Measurements from ENCODE around the gene SLC6A16.
"Not testable (repeated sequence)": the region's sequence is repeated elsewhere in the genome, so short reads cannot be mapped to it uniquely, and the experiment has no call there.

The SLC6A16 gene

DNA sequence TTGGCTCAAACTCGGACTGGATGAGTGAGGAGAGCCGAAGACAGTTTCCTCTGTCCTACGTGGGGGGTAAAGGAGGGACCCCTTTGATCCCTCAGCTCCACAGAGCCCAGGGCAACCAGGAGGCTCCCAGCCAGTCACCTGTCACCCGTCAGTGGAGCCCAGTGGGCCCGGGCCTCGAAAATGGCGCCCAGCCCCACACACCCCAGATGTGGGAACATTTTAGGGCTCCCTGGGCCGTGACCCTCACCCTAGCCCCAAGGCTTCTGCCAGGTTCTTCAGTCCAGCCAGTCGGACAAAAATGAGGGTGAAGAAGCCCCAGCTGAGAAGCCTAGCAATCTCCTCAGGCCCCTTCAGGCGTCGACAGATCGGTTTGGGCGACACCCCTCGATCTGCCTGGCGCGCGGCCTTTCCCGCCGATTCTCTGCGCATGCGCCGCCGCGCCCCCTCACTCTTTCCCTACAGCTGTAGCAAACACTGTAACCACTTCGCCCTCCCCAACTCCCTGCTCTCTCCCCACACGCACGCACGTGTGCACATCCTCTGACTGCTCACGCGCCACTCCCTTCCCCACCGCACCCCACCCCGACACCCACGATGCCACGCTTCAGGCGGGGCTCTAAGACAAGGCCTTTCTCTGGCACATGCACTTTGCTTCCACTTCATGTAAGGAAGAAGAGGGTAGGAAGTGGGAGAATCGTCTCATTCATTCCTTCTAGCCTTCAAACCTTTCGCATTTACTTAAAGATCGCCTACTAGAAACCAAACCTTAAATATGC, at the start of gene SLC6A16:
Gene SLC6A16, minus strand, starts transcription at position 391 of the 776 bp plus-strand sequence. CDS start 13,844 bp downstream, outside the sequence.
- Histone ChIP-seq H3K4me3 (ENCODE audit: low read depth in 1 of 2, low read length in 2 of 2) (no peak within 1 kb of the TSS), H3K4me1 (ENCODE audit: control insufficient read depth in 1 of 2, insufficient read depth in 2 of 2, low read length in 2 of 2) (no peaks in the 10 kb centered on the region)

DNA sequence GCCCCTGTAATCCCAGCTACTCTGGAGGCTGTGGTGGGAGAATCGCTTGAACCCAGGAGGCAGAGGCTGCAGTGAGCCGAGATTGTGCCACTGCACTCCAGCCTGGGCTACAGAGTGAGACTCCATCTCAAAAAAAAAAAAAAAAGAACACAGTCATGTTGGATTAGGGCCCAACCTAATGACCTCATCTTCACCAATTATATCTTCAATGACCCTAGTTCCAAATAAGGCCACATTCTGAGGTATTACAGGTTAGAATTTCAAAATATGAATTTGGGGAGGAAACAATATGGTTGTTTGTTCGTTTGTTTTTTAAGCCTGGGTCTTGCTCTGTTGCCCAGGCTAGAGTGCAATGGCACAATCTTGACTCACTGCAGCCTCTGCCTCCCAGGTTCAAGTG, 48.2 kb upstream of the SLC6A16 start:
- H3K9me3 ChIP-seq (ENCODE audit: control insufficient read depth in 1 of 2, low read length in 2 of 2); H3K4me3 ChIP-seq (ENCODE audit: low read depth in 1 of 2, low read length in 2 of 2); H3K27me3 ChIP-seq (ENCODE audit: low read depth, low read length); H3K36me3 ChIP-seq (ENCODE audit: control insufficient read depth in 1 of 2, insufficient read depth in 2 of 2, low read length in 2 of 2); H3K4me1 ChIP-seq (ENCODE audit: control insufficient read depth in 1 of 2, insufficient read depth in 2 of 2, low read length in 2 of 2); H3K27ac ChIP-seq (ENCODE audit: low read length): not testable (repeated sequence)

More for the DNA sequence above, at the start of gene SLC6A16:
- H3K36me3 ChIP-seq (ENCODE audit: control insufficient read depth in 1 of 2, insufficient read depth in 2 of 2, low read length in 2 of 2): peaks cover 0 to 4% of the 10 kb centered on the region in 2 donors
- peaks cover 0 to 15% of the 10 kb centered on the region in 2 donors for H3K9me3 ChIP-seq (ENCODE audit: control insufficient read depth in 1 of 2, low read length in 2 of 2)
- no peak within 1 kb of the TSS for H3K27ac ChIP-seq (ENCODE audit: low read length)
- no peaks in the 10 kb centered on the region for H3K27me3 ChIP-seq (ENCODE audit: low read depth, low read length)

DNA sequence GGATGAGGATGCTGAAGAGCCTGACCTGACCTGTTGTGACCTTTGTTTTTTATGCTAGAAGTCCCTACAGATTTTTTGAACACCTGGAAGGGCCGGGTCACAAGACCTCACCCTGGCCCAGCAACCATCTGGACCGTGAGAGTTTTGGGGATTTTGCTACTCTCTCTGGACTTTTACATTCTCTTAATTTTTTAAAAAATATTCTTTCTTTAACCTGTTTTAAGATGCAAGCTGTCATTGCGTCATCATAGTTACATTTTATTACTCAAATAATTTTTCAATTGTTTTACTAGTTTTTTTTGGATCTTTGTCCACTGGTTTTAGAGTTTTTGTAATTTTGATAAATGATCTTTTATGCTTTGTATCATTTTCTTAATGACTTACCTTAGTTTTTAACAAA, 46.2 kb upstream of the SLC6A16 start:
- no peak overlapping the region for H3K4me3 ChIP-seq (ENCODE audit: low read depth in 1 of 2, low read length in 2 of 2)
- no peaks in the 10 kb centered on the region for H3K4me1 ChIP-seq (ENCODE audit: control insufficient read depth in 1 of 2, insufficient read depth in 2 of 2, low read length in 2 of 2)

DNA sequence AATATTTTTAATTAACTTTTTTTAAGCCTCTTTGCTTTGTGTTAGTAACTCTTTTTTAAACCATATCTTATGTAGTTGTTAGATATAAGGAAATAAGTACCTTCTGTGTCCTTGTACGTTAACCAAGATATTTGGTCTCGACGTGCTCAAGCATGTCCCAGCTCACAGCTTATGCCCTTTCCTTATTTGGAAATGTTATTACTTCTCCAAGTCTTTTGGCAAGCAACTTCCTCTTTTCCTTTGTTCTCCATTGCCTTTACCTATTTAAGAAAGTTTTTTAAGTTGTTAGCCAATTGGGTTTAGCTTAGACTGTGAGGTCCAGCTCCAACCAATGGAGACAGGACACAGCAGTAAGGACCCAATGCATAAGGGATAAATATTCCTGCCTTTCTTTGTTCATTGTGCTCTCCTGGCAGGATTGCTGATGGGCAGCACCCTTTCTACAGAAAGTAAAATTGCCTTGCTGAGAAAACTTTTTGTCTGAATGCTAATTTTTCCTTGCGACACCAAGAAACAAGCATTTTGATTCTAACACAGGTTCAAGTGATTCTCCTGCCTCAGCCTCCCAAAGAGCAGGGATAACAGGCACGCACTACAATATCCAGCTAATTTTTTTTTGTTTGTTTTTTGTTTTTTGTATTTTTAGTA, 43.8 kb upstream of the SLC6A16 start:
- Histone ChIP-seq H3K27me3 (ENCODE audit: low read depth, low read length) (no peaks in the 10 kb centered on the region), H3K9me3 (ENCODE audit: control insufficient read depth in 1 of 2, low read length in 2 of 2) (peaks cover 0 to 7% of the 10 kb centered on the region in 2 donors), H3K4me3 (ENCODE audit: low read depth in 1 of 2, low read length in 2 of 2) (no peak overlapping the region), H3K27ac (ENCODE audit: low read length) (no peak overlapping the region), H3K4me1 (ENCODE audit: control insufficient read depth in 1 of 2, insufficient read depth in 2 of 2, low read length in 2 of 2) (no peaks in the 10 kb centered on the region), H3K36me3 (ENCODE audit: control insufficient read depth in 1 of 2, insufficient read depth in 2 of 2, low read length in 2 of 2) (no peaks in the 10 kb centered on the region)

More for the DNA sequence above, 46.2 kb upstream of the SLC6A16 start:
- no peaks in the 10 kb centered on the region for H3K27me3 ChIP-seq (ENCODE audit: low read depth, low read length)
- peaks cover 0 to 7% of the 10 kb centered on the region in 2 donors for H3K9me3 ChIP-seq (ENCODE audit: control insufficient read depth in 1 of 2, low read length in 2 of 2)
- H3K27ac ChIP-seq (ENCODE audit: low read length): no peak overlapping the region
- H3K36me3 ChIP-seq (ENCODE audit: control insufficient read depth in 1 of 2, insufficient read depth in 2 of 2, low read length in 2 of 2): no peaks in the 10 kb centered on the region

DNA sequence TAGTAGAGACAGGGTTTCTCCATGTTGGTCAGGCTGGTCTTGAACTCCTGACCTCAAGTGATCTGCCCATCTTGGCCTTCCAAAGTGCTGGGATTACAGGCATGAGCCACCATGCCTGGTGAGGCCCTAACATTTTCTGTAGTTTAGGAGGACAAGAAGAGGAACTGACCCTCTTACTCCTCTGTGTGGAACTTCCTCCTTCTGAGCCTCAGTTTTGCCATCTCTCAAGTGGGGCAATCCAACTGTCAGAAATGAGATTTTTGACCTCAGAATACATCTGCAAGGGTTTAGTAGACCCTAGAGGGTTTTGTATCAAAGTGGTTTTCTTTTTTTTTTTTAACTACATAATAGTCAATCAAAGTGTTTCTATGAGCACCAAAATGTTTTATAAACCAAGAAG, 41.1 kb upstream of the SLC6A16 start:
- H3K4me1 ChIP-seq (ENCODE audit: control insufficient read depth in 1 of 2, insufficient read depth in 2 of 2, low read length in 2 of 2): peaks cover 0 to 7% of the 10 kb centered on the region in 2 donors
- H3K4me3 ChIP-seq (ENCODE audit: low read depth in 1 of 2, low read length in 2 of 2): no peak overlapping the region
- H3K36me3 ChIP-seq (ENCODE audit: control insufficient read depth in 1 of 2, insufficient read depth in 2 of 2, low read length in 2 of 2): no peaks in the 10 kb centered on the region
- peaks cover 0 to 7% of the 10 kb centered on the region in 2 donors for H3K9me3 ChIP-seq (ENCODE audit: control insufficient read depth in 1 of 2, low read length in 2 of 2)
- H3K27me3 ChIP-seq (ENCODE audit: low read depth, low read length): no peaks in the 10 kb centered on the region
- no peak overlapping the region for H3K27ac ChIP-seq (ENCODE audit: low read length)

DNA sequence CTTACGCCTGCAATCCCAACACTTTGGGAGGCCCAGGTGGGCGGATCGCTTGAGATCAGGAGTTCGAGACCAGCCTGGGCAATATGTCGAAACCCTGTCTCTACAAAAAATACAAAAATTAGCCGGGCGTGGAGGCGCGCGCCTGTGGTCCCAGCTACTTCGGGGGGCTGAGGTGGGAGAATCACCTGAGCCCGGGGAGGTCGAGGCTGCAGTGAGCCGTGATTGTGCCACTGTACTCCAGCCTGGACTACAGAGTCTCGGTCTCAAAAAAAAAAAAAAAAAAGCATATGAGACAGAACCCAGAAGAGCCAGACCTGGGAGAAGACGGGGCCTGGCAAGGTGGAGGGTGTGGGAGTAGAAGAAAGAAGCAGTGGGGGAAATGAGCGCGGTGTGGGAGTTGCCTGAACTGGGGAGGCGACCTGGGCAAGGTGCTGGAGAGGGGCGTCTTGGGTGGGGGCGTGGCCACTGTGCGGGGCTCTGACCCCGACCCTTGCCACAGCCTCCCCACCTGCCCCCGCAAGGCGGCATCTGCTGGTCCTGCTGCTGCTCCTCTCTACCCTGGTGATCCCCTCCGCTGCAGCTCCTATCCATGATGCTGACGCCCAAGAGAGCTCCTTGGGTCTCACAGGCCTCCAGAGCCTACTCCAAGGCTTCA, 39.2 kb upstream of the SLC6A16 start:
- Histone ChIP-seq H3K27ac (ENCODE audit: low read length) (no peak overlapping the region), H3K36me3 (ENCODE audit: control insufficient read depth in 1 of 2, insufficient read depth in 2 of 2, low read length in 2 of 2) (peaks cover 0 to 4% of the 10 kb centered on the region in 2 donors), H3K4me1 (ENCODE audit: control insufficient read depth in 1 of 2, insufficient read depth in 2 of 2, low read length in 2 of 2) (peaks cover 0 to 13% of the 10 kb centered on the region in 2 donors), H3K27me3 (ENCODE audit: low read depth, low read length) (no peaks in the 10 kb centered on the region), H3K9me3 (ENCODE audit: control insufficient read depth in 1 of 2, low read length in 2 of 2) (peaks cover 0 to 3% of the 10 kb centered on the region in 2 donors), H3K4me3 (ENCODE audit: low read depth in 1 of 2, low read length in 2 of 2) (peak overlapping the region in 1 of 2 donors; percentile 80)

DNA sequence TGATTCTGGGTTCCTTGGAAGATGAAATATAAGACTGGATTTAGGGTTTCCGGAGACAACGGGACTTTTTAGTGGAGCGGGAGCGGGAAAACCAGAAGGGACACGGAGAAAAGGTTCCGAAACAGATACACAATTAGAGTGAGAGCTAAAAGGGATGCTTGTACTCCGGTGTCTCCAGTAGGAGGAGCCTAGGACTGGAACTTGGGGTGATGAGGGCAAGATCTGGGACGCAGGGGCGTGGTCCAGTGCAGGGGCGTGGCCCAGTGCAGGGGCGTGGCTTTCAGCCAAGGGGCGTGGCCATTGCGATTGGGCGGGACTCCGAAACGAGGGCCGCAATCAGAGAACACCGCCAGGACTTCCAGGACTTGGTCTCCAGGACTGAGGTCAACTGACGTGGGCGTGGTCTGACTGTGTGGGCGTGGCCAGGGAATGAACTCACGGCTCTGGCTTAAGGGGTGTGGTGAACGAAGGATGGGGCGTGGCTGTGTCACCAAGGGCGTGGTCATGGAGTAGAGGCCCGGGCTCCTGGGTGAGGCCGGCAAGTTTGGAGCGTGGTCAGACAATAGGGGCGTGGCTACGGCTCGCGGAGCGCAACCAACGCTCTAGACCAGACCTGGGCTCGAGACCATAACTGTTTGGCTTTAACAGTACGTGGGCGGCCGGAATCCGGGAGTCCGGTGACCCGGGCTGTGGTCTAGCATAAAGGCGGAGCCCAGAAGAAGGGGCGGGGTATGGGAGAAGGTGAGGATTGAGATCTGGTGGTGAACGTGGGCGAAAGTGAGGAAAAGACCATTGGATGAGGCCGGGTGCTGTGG, 38.5 kb upstream of the SLC6A16 start, which contains the start of gene DKKL1:
Gene DKKL1, plus strand, starts transcription at position 610 of the 815 bp plus-strand sequence. Its CDS starts 122 bp downstream, at position 732.
- Histone ChIP-seq H3K9me3 (ENCODE audit: control insufficient read depth in 1 of 2, low read length in 2 of 2) (no peaks in the 10 kb centered on the region), H3K27ac (ENCODE audit: low read length) (peak within 1 kb of the TSS; percentile 58), H3K4me3 (ENCODE audit: low read depth in 1 of 2, low read length in 2 of 2) (peak within 1 kb of the TSS; percentile 70 to 80), H3K27me3 (ENCODE audit: low read depth, low read length) (no peaks in the 10 kb centered on the region), H3K4me1 (ENCODE audit: control insufficient read depth in 1 of 2, insufficient read depth in 2 of 2, low read length in 2 of 2) (peaks cover 0 to 13% of the 10 kb centered on the region in 2 donors), H3K36me3 (ENCODE audit: control insufficient read depth in 1 of 2, insufficient read depth in 2 of 2, low read length in 2 of 2) (peaks cover 0 to 4% of the 10 kb centered on the region in 2 donors)

DNA sequence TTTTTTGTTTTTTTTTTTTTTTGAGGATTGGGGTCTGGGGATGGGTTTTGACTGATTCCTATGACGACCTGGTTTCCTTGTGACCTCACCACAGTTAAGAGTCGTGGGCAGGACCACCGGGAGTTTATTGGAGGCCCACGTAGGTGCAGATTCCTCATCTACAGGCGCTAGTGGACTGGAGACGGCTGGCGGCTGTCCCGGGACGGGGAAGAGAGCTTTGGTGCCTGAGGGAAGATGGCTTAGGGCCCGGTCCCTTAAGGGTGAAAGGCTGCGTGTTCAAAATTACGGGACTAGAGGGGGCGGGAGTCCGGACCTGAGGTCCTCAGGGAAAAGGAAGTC, 37.9 kb upstream of the SLC6A16 start:
- H3K4me3 ChIP-seq (ENCODE audit: low read depth in 1 of 2, low read length in 2 of 2): peak overlapping the region; percentile 70 to 80
- H3K36me3 ChIP-seq (ENCODE audit: control insufficient read depth in 1 of 2, insufficient read depth in 2 of 2, low read length in 2 of 2): peaks cover 0 to 4% of the 10 kb centered on the region in 2 donors
- peak overlapping the region; percentile 58 for H3K27ac ChIP-seq (ENCODE audit: low read length)

DNA sequence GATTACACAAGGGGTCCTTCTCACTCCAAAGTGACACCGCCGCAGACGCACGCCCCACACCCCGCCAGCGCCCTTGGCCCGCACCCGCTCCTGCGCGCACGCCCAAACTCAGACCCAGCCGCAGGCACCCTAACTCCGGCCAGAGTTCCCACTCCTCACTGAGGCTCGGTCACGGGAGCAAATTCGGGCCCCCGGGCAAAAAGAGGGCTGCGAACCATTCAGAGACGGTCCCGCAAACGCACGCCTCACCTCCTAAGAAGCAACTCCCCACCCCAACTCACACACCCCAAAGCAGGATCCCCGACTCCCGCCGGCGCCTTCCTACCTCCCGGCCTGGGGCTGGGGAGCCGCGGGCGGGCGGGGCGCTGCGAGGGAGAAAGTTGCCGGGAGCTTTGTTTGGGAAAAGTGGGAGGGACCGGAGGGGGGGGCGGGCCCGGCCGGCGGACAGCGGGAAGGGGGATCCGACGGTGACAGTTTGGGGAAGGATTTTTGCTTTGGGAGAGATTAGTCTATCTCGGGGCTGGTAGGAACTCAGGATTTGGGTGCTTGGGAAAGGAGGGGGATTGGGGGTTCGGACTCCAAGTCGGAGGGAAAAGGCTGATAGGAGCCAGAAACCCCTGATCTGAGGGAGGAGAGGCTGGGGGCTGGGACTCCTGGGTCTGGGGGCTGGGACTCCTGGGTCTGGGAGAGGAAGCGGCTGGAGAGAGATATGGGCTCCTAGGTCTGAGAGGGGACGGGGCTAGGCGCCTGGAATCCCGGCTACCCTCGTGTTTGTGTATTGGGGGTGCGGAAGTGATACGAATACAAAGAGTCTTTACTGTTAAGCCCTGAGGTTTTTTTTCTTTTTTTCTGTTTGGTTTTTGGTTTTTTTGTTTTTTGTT, 37.3 kb upstream of the SLC6A16 start, which contains the start of gene TEAD2:
Gene TEAD2, minus strand, starts transcription at position 369 of the 881 bp plus-strand sequence. CDS start 2,341 bp downstream, outside the sequence.
- Histone ChIP-seq H3K36me3 (ENCODE audit: control insufficient read depth in 1 of 2, insufficient read depth in 2 of 2, low read length in 2 of 2) (peaks cover 0 to 4% of the 10 kb centered on the region in 2 donors), H3K9me3 (ENCODE audit: control insufficient read depth in 1 of 2, low read length in 2 of 2) (no peaks in the 10 kb centered on the region), H3K4me1 (ENCODE audit: control insufficient read depth in 1 of 2, insufficient read depth in 2 of 2, low read length in 2 of 2) (peaks cover 0 to 14% of the 10 kb centered on the region in 2 donors), H3K27me3 (ENCODE audit: low read depth, low read length) (no peaks in the 10 kb centered on the region), H3K4me3 (ENCODE audit: low read depth in 1 of 2, low read length in 2 of 2) (peak within 1 kb of the TSS; percentile 70 to 80), H3K27ac (ENCODE audit: low read length) (peak within 1 kb of the TSS; percentile 87)

More for the DNA sequence above, 37.9 kb upstream of the SLC6A16 start:
- Histone ChIP-seq H3K4me1 (ENCODE audit: control insufficient read depth in 1 of 2, insufficient read depth in 2 of 2, low read length in 2 of 2) (peaks cover 0 to 13% of the 10 kb centered on the region in 2 donors), H3K27me3 (ENCODE audit: low read depth, low read length) (no peaks in the 10 kb centered on the region), H3K9me3 (ENCODE audit: control insufficient read depth in 1 of 2, low read length in 2 of 2) (no peaks in the 10 kb centered on the region)
